B cell (primary cell): ENCODE results near the gene CBX5.
"Not testable (repeated sequence)": the region's sequence is repeated elsewhere in the genome, so short reads cannot be mapped to it uniquely, and the experiment has no call there.

ENCODE experiments used
- EZH2 ChIP-seq: IDR thresholded peaks from 2 replicates; pipeline ENCODE4 v1.6.1; 2012; ENCODE audit warnings: borderline replicate concordance, low read depth, mild to moderate bottlenecking, moderate library complexity, low read length; ENCODE audit not compliant: insufficient read depth, poor library complexity, severe bottlenecking
- TF ChIP-seq, protein P1 (sequence below): fragments of 200-600 bp; IDR thresholded peaks from one replicate; pipeline ENCODE4 v1.8.0; 2022; ENCODE audit warnings: antibody characterized with exemption, mild to moderate bottlenecking

DNA sequence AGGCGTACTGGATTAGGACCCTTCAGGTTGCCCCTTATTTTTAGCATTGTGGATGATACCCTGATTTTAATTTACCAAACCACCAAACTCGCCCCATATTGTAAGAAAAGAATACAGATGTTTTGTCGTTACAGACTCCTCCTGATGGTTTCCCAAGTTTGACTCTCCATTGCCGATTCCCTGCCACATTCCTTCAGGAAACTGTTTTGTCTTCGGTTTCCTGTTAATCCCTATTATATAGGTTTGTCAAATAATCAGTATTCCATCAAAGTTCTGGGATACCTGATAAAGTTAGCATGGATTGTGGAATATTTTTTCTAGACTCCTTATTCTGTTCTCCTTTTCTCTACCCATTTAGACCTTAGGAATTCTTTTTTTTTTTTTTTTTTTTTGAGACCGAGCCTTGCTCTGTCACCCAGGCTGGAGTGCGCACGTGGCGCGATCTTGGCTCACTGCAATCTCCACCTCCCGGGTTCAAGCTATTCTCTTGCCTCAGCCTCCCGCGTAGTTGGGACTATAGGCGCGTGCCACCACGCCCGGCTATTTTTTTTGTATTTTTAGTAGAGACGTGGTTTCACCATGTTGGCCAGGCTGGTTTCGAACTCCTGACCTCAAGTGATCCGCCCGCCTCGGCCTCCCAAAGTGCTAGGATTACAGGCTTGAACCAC lies 45.7 kb upstream of the CBX5 start:
- TF ChIP-seq, protein P1, sequence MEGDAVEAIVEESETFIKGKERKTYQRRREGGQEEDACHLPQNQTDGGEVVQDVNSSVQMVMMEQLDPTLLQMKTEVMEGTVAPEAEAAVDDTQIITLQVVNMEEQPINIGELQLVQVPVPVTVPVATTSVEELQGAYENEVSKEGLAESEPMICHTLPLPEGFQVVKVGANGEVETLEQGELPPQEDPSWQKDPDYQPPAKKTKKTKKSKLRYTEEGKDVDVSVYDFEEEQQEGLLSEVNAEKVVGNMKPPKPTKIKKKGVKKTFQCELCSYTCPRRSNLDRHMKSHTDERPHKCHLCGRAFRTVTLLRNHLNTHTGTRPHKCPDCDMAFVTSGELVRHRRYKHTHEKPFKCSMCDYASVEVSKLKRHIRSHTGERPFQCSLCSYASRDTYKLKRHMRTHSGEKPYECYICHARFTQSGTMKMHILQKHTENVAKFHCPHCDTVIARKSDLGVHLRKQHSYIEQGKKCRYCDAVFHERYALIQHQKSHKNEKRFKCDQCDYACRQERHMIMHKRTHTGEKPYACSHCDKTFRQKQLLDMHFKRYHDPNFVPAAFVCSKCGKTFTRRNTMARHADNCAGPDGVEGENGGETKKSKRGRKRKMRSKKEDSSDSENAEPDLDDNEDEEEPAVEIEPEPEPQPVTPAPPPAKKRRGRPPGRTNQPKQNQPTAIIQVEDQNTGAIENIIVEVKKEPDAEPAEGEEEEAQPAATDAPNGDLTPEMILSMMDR = not testable (repeated sequence)
- not testable (repeated sequence) for TF ChIP-seq EZH2
